Middle frontal gyrus (tissue), 1 donor: ENCODE results near the gene B3GNT7.
A peak's percentile ranks its signal among the peaks of the same experiment; 100 is the strongest.
"Not testable (repeated sequence)": the region's sequence is repeated elsewhere in the genome, so short reads cannot be mapped to it uniquely, and the experiment has no call there.

Source experiments
- DNase-seq: peaks from one replicate; pipeline ENCODE4 v3.0.0-alpha.2; 2015; ENCODE audit warnings: low spot score; ENCODE audit errors: extremely low spot score

Gene B3GNT7

GRCh38 chr2:231399853-231400680 lies 4.6 kb downstream of the B3GNT7 start:
- no peak for DNase-seq

GRCh38 chr2:231400681-231401080 lies 5.2 kb downstream of the B3GNT7 start:
- not testable (repeated sequence) for DNase-seq

- DNase-seq = not testable (repeated sequence)
Measured at GRCh38 chr2:231401101-231401500, 5.6 kb downstream of the B3GNT7 start.

GRCh38 chr2:231403421-231404182 lies 8.1 kb downstream of the B3GNT7 start:
- not testable (repeated sequence) for DNase-seq

- not testable (repeated sequence) for DNase-seq
Measured at GRCh38 chr2:231404183-231404578, 8.7 kb downstream of the B3GNT7 start.

- DNase-seq = not testable (repeated sequence)
Measured at GRCh38 chr2:231405601-231406367, 10.3 kb downstream of the B3GNT7 start.

- DNase-seq = not testable (repeated sequence)
Measured at GRCh38 chr2:231407686-231408085, 12.2 kb downstream of the B3GNT7 start.

GRCh38 chr2:231408304-231408703 lies 12.8 kb downstream of the B3GNT7 start:
- DNase-seq = not testable (repeated sequence)

- DNase-seq = no peak
Measured at GRCh38 chr2:231409776-231410175, 14.3 kb downstream of the B3GNT7 start.

- DNase-seq = no peak
Measured at GRCh38 chr2:231410293-231411004, 14.9 kb downstream of the B3GNT7 start.

GRCh38 chr2:231411237-231411636 lies 15.7 kb downstream of the B3GNT7 start:
- DNase-seq = no peak

GRCh38 chr2:231411831-231412617 lies 16.5 kb downstream of the B3GNT7 start:
- DNase-seq = peak; percentile 52

- no peak for DNase-seq
Measured at GRCh38 chr2:231412618-231412963, 17.1 kb downstream of the B3GNT7 start.

GRCh38 chr2:231413456-231413855 lies 17.9 kb downstream of the B3GNT7 start:
- no peak for DNase-seq

GRCh38 chr2:231413921-231414476 lies 18.5 kb downstream of the B3GNT7 start:
- DNase-seq = no peak

- no peak for DNase-seq
Measured at GRCh38 chr2:231415029-231415428, 19.5 kb downstream of the B3GNT7 start.

- no peak for DNase-seq
Measured at GRCh38 chr2:231418820-231419640, 23.5 kb downstream of the B3GNT7 start.

- no peak for DNase-seq
Measured at GRCh38 chr2:231421051-231421580, 25.6 kb downstream of the B3GNT7 start.

GRCh38 chr2:231422056-231422455 lies 26.5 kb downstream of the B3GNT7 start:
- no peak for DNase-seq
